ENCODE data around the gene RBM4.
"Not testable (repeated sequence)": the region's sequence is repeated elsewhere in the genome, so short reads cannot be mapped to it uniquely, and the experiment has no call there.

Gene RBM4

GRCh38 chr11:66626926-66627325 lies 11.6 kb upstream of the RBM4 start:
- no peak for DNase-seq
- Mint-ChIP-seq H3K27ac (peak overlapping the region; percentile 37), H3K27me3 (no peaks in the 10 kb centered on the region), H3K36me3 (peaks cover 51 to 81% of the 10 kb centered on the region in 2 donors), H3K4me1 (peaks cover 37 to 81% of the 10 kb centered on the region in 2 donors), H3K9me3 (no peaks in the 10 kb centered on the region), H3K4me3 (no peak overlapping the region)
- no peak for ATAC-seq (replicated peaks)

DNA sequence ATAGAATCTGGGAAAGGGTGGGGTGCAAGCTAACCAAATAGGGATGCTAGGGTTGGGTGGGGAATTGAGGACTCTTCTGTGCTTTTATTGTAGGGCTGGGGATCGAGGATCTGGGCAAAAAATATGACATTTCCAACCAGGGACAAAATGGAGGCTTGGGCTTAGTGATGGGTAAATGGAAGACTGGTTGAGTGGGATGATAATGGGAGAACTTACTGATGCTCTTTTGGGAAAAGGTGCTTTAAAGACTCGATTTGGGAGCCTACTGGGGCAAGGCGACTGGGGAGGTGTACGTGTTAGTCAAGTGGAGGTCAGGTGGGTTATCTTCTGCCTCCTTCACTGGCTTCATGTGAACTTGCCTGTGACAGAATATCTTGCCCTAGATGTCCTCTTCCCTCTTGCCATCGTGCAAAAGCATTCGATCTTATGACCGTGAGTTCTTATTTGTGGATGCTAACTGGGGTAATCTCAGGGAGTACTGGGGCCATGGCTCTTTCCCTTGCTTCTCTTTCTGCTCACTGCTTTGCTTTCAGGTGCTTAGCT lies 10.4 kb upstream of the RBM4 start:
- H3K36me3 Mint-ChIP-seq, result peaks cover 49 to 77% of the 10 kb centered on the region in 2 donors
- H3K9me3 Mint-ChIP-seq, result no peaks in the 10 kb centered on the region
- DNase-seq (no peak), ATAC-seq (replicated peaks) (no peak)
- H3K27me3 Mint-ChIP-seq, result no peaks in the 10 kb centered on the region
- H3K4me1 Mint-ChIP-seq, result peaks cover 34 to 75% of the 10 kb centered on the region in 2 donors
- H3K4me3 Mint-ChIP-seq, result no peak overlapping the region
- peak overlapping the region; percentile 37 for H3K27ac Mint-ChIP-seq

GRCh38 chr11:66629356-66629755 lies 9.1 kb upstream of the RBM4 start:
- Mint-ChIP-seq H3K4me1 (peaks cover 24 to 67% of the 10 kb centered on the region in 2 donors), H3K27me3 (no peaks in the 10 kb centered on the region), H3K9me3 (no peaks in the 10 kb centered on the region), H3K4me3 (no peak overlapping the region), H3K36me3 (peaks cover 42 to 69% of the 10 kb centered on the region in 2 donors), H3K27ac (peak overlapping the region; percentile 65)
- DNase-seq (no peak), ATAC-seq (replicated peaks) (no peak)

DNA sequence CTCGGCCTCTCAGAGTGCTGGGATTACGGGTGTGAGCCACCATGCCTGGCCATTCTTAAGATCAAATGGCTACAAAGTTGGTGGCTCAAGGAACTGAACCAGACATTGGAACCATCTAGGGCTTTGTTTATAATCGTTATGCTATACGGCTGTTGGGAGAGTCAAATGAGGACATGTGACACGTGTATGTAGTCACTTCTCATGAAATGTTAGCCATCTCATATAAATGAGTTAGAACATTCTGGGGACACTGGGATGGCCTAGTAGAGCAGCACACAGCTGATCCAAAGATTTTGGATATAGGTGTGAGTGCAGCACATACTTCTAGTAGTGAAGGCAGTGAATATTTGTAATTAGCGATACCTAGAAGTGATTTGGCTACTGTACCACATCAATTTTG lies 6.6 kb upstream of the RBM4 start:
- Mint-ChIP-seq H3K4me1 (peaks cover 26 to 59% of the 10 kb centered on the region in 2 donors), H3K36me3 (peaks cover 38 to 53% of the 10 kb centered on the region in 2 donors), H3K27me3 (no peaks in the 10 kb centered on the region), H3K27ac (peak overlapping the region; percentile 60), H3K4me3 (no peak overlapping the region), H3K9me3 (peaks cover 2 to 4% of the 10 kb centered on the region in 2 donors)
- no peak for DNase-seq
- no peak for ATAC-seq (replicated peaks)

GRCh38 chr11:66632952-66633351 lies 5.6 kb upstream of the RBM4 start:
- ATAC-seq (replicated peaks), result no peak
- no peak overlapping the region for H3K27ac Mint-ChIP-seq
- peaks cover 2 to 4% of the 10 kb centered on the region in 2 donors for H3K9me3 Mint-ChIP-seq
- H3K36me3 Mint-ChIP-seq, result peaks cover 37 to 53% of the 10 kb centered on the region in 2 donors
- no peak for DNase-seq
- no peaks in the 10 kb centered on the region for H3K27me3 Mint-ChIP-seq
- H3K4me3 Mint-ChIP-seq, result no peak overlapping the region
- H3K4me1 Mint-ChIP-seq, result peaks cover 29 to 60% of the 10 kb centered on the region in 2 donors

GRCh38 chr11:66636411-66636810 lies 2.1 kb upstream of the RBM4 start:
- Mint-ChIP-seq H3K36me3 (peaks cover 41 to 58% of the 10 kb centered on the region in 2 donors), H3K27me3 (no peaks in the 10 kb centered on the region), H3K9me3 (peaks cover 2 to 4% of the 10 kb centered on the region in 2 donors), H3K4me1 (peaks cover 29 to 66% of the 10 kb centered on the region in 2 donors), H3K4me3 (no peak overlapping the region), H3K27ac (no peak overlapping the region)
- DNase-seq (no peak), ATAC-seq (replicated peaks) (no peak)

DNA sequence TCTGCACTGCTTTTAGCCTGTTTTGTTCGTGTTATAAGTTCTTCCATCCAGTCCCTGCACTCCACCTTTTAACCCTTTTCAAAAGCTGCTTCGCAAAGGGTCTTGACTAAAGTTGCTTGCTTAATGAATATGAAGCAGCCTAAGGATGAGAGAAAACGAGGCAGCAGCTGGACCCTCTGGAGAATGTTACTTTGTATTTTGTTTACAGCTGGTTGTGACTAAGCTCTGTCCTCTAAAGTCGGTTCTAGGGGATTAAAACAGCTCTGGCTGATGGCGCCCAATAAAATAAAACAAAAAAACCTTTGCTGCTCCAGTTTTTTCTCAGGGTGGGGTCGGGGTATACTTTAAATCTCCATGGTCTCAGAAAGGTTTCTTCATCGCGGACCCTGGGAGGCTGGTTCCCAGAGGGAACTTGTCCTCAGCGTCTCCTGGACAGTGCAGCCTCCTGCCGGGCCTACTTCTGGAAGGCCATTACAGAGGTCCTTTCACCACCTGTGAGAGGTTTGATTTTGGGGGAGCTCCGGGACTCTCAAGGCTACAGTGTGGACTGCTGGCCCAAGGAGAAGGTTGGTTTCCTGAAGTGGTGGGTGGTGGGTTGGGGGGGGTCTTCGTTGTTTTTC lies 836 bp upstream of the RBM4 start:
- Mint-ChIP-seq H3K27ac (peak overlapping the region; percentile 99), H3K4me1 (peaks cover 36 to 68% of the 10 kb centered on the region in 2 donors), H3K27me3 (no peaks in the 10 kb centered on the region), H3K9me3 (peaks cover 2 to 4% of the 10 kb centered on the region in 2 donors), H3K36me3 (peaks cover 40 to 57% of the 10 kb centered on the region in 2 donors), H3K4me3 (peak overlapping the region; percentile 96 to 98)
- ATAC-seq (replicated peaks), result peak in 1 of 2 donors; percentile 0
- no peak for DNase-seq

DNA sequence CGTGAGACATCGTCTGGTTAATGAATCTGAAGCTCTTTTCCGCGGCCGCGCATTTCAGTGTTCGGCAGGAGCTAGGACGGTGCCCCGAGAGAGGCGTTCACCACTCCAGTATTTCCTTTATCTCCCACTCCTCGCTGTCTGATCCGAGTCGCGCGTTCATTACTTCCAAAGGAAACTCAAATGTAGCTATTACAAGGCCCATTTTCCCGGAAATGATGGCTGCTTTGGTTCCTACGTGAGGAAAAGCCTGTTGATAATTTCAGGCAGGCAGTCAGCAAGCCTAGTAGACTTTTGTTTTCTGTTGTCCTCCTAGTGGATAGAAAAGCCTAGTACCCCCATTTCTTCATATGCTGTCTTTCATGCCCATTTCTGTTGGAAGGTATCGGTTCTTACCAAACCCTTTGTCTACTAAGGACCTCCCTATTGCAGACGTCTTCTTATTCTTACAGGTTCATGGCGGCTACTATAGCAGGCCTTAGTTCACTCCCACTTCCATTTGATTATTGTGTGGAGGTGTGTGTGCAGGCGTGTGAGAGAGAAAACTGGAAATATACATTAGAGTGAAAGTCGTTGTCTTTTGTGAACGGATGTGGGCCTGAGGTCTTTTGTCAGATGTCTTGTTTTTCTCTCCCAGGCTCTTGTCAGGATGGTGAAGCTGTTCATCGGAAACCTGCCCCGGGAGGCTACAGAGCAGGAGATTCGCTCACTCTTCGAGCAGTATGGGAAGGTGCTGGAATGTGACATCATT lies 737 bp downstream of the RBM4 start:
- DNase-seq, result no peak
- peaks cover 52 to 72% of the 10 kb centered on the region in 2 donors for H3K36me3 Mint-ChIP-seq
- peaks cover 2 to 4% of the 10 kb centered on the region in 2 donors for H3K9me3 Mint-ChIP-seq
- H3K27ac Mint-ChIP-seq, result peak overlapping the region; percentile 99
- H3K4me3 Mint-ChIP-seq, result peak overlapping the region; percentile 96 to 98
- peaks cover 47 to 83% of the 10 kb centered on the region in 2 donors for H3K4me1 Mint-ChIP-seq
- ATAC-seq (replicated peaks), result peak in 1 of 2 donors; percentile 3
- no peaks in the 10 kb centered on the region for H3K27me3 Mint-ChIP-seq

DNA sequence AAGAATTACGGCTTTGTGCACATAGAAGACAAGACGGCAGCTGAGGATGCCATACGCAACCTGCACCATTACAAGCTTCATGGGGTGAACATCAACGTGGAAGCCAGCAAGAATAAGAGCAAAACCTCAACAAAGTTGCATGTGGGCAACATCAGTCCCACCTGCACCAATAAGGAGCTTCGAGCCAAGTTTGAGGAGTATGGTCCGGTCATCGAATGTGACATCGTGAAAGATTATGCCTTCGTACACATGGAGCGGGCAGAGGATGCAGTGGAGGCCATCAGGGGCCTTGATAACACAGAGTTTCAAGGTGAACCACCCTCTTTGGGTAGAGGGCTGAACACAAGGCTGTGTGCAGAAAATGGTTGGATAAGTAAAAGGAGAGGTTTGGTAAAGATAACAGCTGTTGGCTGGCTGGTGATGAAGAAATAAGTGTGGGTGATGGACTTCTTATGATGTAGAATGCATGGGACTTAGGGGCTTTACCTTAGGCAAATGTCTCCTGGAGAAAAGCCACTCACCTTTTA lies 1.4 kb downstream of the RBM4 start:
- H3K27ac Mint-ChIP-seq, result peak overlapping the region; percentile 99
- H3K36me3 Mint-ChIP-seq, result peaks cover 49 to 72% of the 10 kb centered on the region in 2 donors
- not testable (repeated sequence) for H3K9me3 Mint-ChIP-seq; H3K27me3 Mint-ChIP-seq; DNase-seq; ATAC-seq (replicated peaks)
- H3K4me1 Mint-ChIP-seq, result peaks cover 47 to 83% of the 10 kb centered on the region in 2 donors
- H3K4me3 Mint-ChIP-seq, result peak overlapping the region; percentile 96 to 98

GRCh38 chr11:66641834-66642233 lies 3.3 kb downstream of the RBM4 start:
- H3K36me3 Mint-ChIP-seq, result peaks cover 55 to 89% of the 10 kb centered on the region in 2 donors
- H3K9me3 Mint-ChIP-seq, result no peaks in the 10 kb centered on the region
- no peaks in the 10 kb centered on the region for H3K27me3 Mint-ChIP-seq
- ATAC-seq (replicated peaks), result no peak
- H3K4me1 Mint-ChIP-seq, result peaks cover 56 to 95% of the 10 kb centered on the region in 2 donors
- peak overlapping the region; percentile 70 for H3K4me3 Mint-ChIP-seq
- H3K27ac Mint-ChIP-seq, result peak overlapping the region; percentile 28
- DNase-seq, result no peak

GRCh38 chr11:66643745-66644437 lies 5.4 kb downstream of the RBM4 start:
- Mint-ChIP-seq H3K36me3 (peaks cover 58 to 81% of the 10 kb centered on the region in 2 donors), H3K27me3 (no peaks in the 10 kb centered on the region), H3K27ac (peak overlapping the region; percentile 9), H3K4me3 (no peak overlapping the region), H3K9me3 (no peaks in the 10 kb centered on the region), H3K4me1 (peaks cover 45 to 82% of the 10 kb centered on the region in 2 donors)
- DNase-seq (no peak), ATAC-seq (replicated peaks) (no peak)

GRCh38 chr11:66646828-66647227 lies 8.3 kb downstream of the RBM4 start:
- H3K36me3 Mint-ChIP-seq, result peaks cover 57 to 79% of the 10 kb centered on the region in 2 donors
- no peaks in the 10 kb centered on the region for H3K27me3 Mint-ChIP-seq
- H3K9me3 Mint-ChIP-seq, result no peaks in the 10 kb centered on the region
- no peak for DNase-seq
- ATAC-seq (replicated peaks), result no peak
- no peak overlapping the region for H3K27ac Mint-ChIP-seq
- H3K4me3 Mint-ChIP-seq, result no peak overlapping the region
- H3K4me1 Mint-ChIP-seq, result peaks cover 32 to 58% of the 10 kb centered on the region in 2 donors

DNA sequence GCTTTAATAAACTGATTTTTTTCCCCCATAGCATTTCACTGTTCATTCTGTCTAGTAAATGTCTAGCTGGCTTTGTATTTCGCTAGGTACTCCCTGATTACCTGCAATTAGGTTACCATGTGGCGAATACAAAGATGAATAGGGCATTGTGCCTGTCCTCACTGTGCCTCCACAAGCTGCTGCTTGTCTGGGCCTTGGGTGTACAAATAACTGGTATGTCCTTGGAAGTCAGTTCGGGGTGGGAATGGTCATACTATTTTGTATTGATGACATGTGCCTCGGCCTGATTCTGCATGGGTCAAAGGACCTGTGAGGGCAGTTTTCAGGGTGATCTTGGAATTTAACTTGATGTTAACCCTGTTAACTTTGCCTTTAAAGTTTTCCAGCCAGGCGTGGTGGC lies 11.4 kb downstream of the RBM4 start:
- no peaks in the 10 kb centered on the region for H3K9me3 Mint-ChIP-seq
- peaks cover 51 to 67% of the 10 kb centered on the region in 2 donors for H3K36me3 Mint-ChIP-seq
- ATAC-seq (replicated peaks) (no peak), DNase-seq (no peak)
- peak overlapping the region; percentile 47 for H3K27ac Mint-ChIP-seq
- no peaks in the 10 kb centered on the region for H3K27me3 Mint-ChIP-seq
- H3K4me1 Mint-ChIP-seq, result peaks cover 16 to 42% of the 10 kb centered on the region in 2 donors
- H3K4me3 Mint-ChIP-seq, result no peak overlapping the region

DNA sequence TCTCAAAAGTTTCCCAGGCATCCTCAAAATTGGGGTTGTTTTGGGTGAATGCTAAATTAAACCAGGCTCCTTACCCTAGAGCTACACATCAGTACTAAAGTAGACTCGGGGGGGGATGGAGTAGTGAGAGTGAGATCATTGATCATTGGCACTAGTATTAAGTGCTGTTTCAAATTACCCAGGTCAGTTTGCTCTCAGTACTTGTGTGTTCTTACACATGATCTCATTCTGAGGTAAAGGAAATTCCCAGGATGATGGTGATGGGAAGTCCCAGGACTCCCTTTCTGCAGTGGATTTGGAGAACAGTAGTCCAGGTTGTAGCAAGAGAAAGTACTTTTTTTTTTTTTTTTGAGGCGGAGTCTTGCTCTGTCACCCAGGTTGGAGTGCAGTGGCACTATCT lies 12.5 kb downstream of the RBM4 start:
- Mint-ChIP-seq H3K27me3 (no peaks in the 10 kb centered on the region), H3K4me3 (no peak overlapping the region), H3K36me3 (peaks cover 50 to 64% of the 10 kb centered on the region in 2 donors), H3K4me1 (peaks cover 11 to 40% of the 10 kb centered on the region in 2 donors), H3K9me3 (no peaks in the 10 kb centered on the region), H3K27ac (peak overlapping the region; percentile 1)
- DNase-seq (no peak), ATAC-seq (replicated peaks) (peak in 1 of 2 donors; percentile 49)
